HCT116 (cell line): ENCODE measurements around the gene DNAJC18. TPM values are rescaled to one million over a fixed set of nuclear protein-coding genes. Genes with fewer than 3 reads are reported as not detected.

ENCODE experiments used
- ATAC-seq: fragments of 200-7000 bp; cut with Tn5 transposase; 2 replicates; pipeline ENCODE4 v1.9.1; 2020; ENCODE audit warnings: mild to moderate bottlenecking, moderate library complexity
- Bru-seq: library from RNA; stranded (reverse); fragments of 400-500 nt; gene quantifications from one replicate; lab custom pipeline; 2021; lab: Mats Ljungman, UMichigan
- BruChase-seq, 2 experiments: library from RNA; stranded (reverse); fragments of 400-500 nt; gene quantifications; one replicate each; lab custom pipeline; 2021; lab: Mats Ljungman, UMichigan
- BruUV-seq: library from RNA; stranded (reverse); fragments of 400-500 nt; replicated peaks from 2 replicates; lab custom pipeline; 2021; lab: Mats Ljungman, UMichigan
- CTCF ChIA-PET: fragments of 300-600 bp; sonication (Branson Sonifier 250); formaldehyde crosslinking; loops from one replicate; lab custom pipeline; 2021; ENCODE audit warnings: antibody characterized with exemption; lab: Charles Lee
- POLR2A ChIA-PET: fragments of 300-600, 350-600 bp; sonication (Branson Sonifier 250); formaldehyde crosslinking; loops from one replicate; lab custom pipeline; 2021; ENCODE audit warnings: antibody characterized with exemption; lab: Charles Lee
- RAD21 ChIA-PET, 2 experiments: fragments of 300-600 bp; sonication (Branson Sonifier 250); formaldehyde crosslinking; loops; one replicate each; lab custom pipeline; 2023; ENCODE audit warnings: low total read pairs in 2 of 2; ENCODE audit not compliant: uncharacterized antibody in 2 of 2, unreplicated experiment in 2 of 2, low non-redundant PET in 1 of 2; lab: Charles Lee
- DNase-seq: peaks from one replicate; pipeline ENCODE4 v3.0.0-alpha.2; 2010; ENCODE audit warnings: low read depth, low spot score
- H2AFZ ChIP-seq: fragments of 200-600 bp; shearing (Covaris generic), sonication (generic); 2 replicates; pipeline ENCODE4 v1.6.1; 2017; ENCODE audit warnings: low read depth, mixed run types, mixed read lengths, antibody characterized with exemption, low read length; ENCODE audit not compliant: poor library complexity, severe bottlenecking
- H3K27ac ChIP-seq: 2 replicates; pipeline ENCODE4 v1.5.1; 2012; ENCODE audit warnings: low read depth, low read length
- H3K27me3 ChIP-seq: fragments of 200-600 bp; sonication (generic); 2 replicates; pipeline ENCODE4 v1.6.1; 2016; ENCODE audit warnings: mixed run types, low read length, mixed read lengths; ENCODE audit not compliant: insufficient read depth
- H3K36me3 ChIP-seq, 2 experiments: fragments of 200-500 bp in 1 of 2; fragments of 200-600 bp in 1 of 2; sonication (Bioruptor generic) in 1 of 2; sonication (generic) in 1 of 2; 2 replicates each; pipeline versions ENCODE4 v1.5.1 to v1.6.1; 2014 to 2016; ENCODE audit warnings: low read length in 2 of 2, inconsistent platforms in 1 of 2, mixed read lengths in 1 of 2, mixed run types in 1 of 2; ENCODE audit not compliant: insufficient read depth in 2 of 2, control insufficient read depth in 1 of 2
- H3K4me1 ChIP-seq, 2 experiments: fragments of 200-600 bp in 1 of 2; sonication (generic) in 1 of 2; 2 replicates each; pipeline versions ENCODE4 v1.5.1 to v1.6.1; 2012 to 2017; ENCODE audit warnings: low read length in 2 of 2, inconsistent platforms in 1 of 2, mild to moderate bottlenecking in 1 of 2, mixed read lengths in 1 of 2, mixed run types in 1 of 2, moderate library complexity in 1 of 2; ENCODE audit not compliant: insufficient read depth in 2 of 2, control insufficient read depth in 1 of 2
- H3K4me2 ChIP-seq: fragments of 200-600 bp; sonication (generic); 2 replicates; pipeline ENCODE4 v1.6.1; 2017; ENCODE audit warnings: mixed run types, low read length, mixed read lengths
- H3K4me3 ChIP-seq, 2 experiments: fragments of 200-600 bp in 1 of 2; sonication (generic) in 1 of 2; replicated peaks in 1 of 2; 2 replicates each; pipeline ENCODE4 v1.5.1; 2011 to 2016; ENCODE audit warnings: low read length in 2 of 2, control low read depth in 1 of 2, low read depth in 1 of 2, mild to moderate bottlenecking in 1 of 2, mixed read lengths in 1 of 2, mixed run types in 1 of 2
- H3K79me2 ChIP-seq: fragments of 200-600 bp; sonication (generic); 2 replicates; pipeline ENCODE4 v1.6.1; 2017; ENCODE audit warnings: mild to moderate bottlenecking, mixed run types, low read length, moderate library complexity, mixed read lengths; ENCODE audit not compliant: insufficient read depth
- H3K9ac ChIP-seq: fragments of 200-600 bp; sonication (generic); 2 replicates; pipeline ENCODE4 v1.6.1; 2016; ENCODE audit warnings: low read length, mixed read lengths
- H3K9me2 ChIP-seq: fragments of 200-600 bp; sonication (generic), shearing (Covaris generic); 2 replicates; pipeline ENCODE4 v1.6.1; 2017; ENCODE audit warnings: mixed run types, mild to moderate bottlenecking, moderate library complexity; ENCODE audit not compliant: insufficient read depth
- H3K9me3 ChIP-seq, 2 experiments: fragments of 200-500 bp in 1 of 2; fragments of 200-600 bp in 1 of 2; sonication (Bioruptor generic) in 1 of 2; sonication (generic) in 1 of 2; 2 replicates each; pipeline ENCODE4 v1.6.1; 2014 to 2017; ENCODE audit warnings: low read length in 2 of 2, mixed read lengths in 2 of 2, inconsistent platforms in 1 of 2, low read depth in 1 of 2, mild to moderate bottlenecking in 1 of 2, mixed run types in 1 of 2, moderate library complexity in 1 of 2; ENCODE audit not compliant: control insufficient read depth in 1 of 2, insufficient read depth in 1 of 2
- H4K20me1 ChIP-seq: fragments of 200-600 bp; sonication (generic), shearing (Covaris generic); 2 replicates; pipeline ENCODE4 v1.6.1; 2017; ENCODE audit warnings: mixed run types, mild to moderate bottlenecking, moderate library complexity; ENCODE audit not compliant: insufficient read depth
- ATF3 ChIP-seq: IDR thresholded peaks from 2 replicates; pipeline ENCODE4 v1.6.1; 2012
- CBX3 ChIP-seq: IDR thresholded peaks from 2 replicates; pipeline ENCODE4 v1.6.1; 2012; ENCODE audit warnings: low read depth
- CEBPB ChIP-seq: IDR thresholded peaks from 2 replicates; pipeline ENCODE4 v1.6.1; 2012; ENCODE audit warnings: low read depth
- EGR1 ChIP-seq: IDR thresholded peaks from 2 replicates; pipeline ENCODE4 v1.6.1; 2012; ENCODE audit warnings: low read depth
- EZH2 ChIP-seq: fragments of 200-600 bp; sonication (generic); IDR thresholded peaks from 2 replicates; pipeline ENCODE4 v1.6.1; 2017; ENCODE audit warnings: antibody characterized with exemption, mixed run types
- EZH2phosphoT487 ChIP-seq: fragments of 200-600 bp; IDR thresholded peaks from 2 replicates; pipeline ENCODE4 v1.6.1; 2018; ENCODE audit warnings: antibody characterized with exemption, borderline replicate concordance
- POLR2A ChIP-seq: IDR thresholded peaks from 2 replicates; pipeline ENCODE4 v1.7.0; 2011; ENCODE audit warnings: borderline replicate concordance; ENCODE audit not compliant: insufficient read depth, insufficient read length; ENCODE audit errors: extremely low read depth
- POLR2AphosphoS5 ChIP-seq: IDR thresholded peaks from 2 replicates; pipeline ENCODE4 v1.6.1; 2011; ENCODE audit warnings: mild to moderate bottlenecking, low read depth, low read length, moderate library complexity
- RAD21 ChIP-seq: IDR thresholded peaks from 2 replicates; pipeline ENCODE4 v1.6.1; 2012; ENCODE audit warnings: low read depth, mild to moderate bottlenecking
- SP1 ChIP-seq: IDR thresholded peaks from 2 replicates; pipeline ENCODE4 v1.6.1; 2012; ENCODE audit warnings: low read depth
- SRF ChIP-seq: IDR thresholded peaks from 2 replicates; pipeline ENCODE4 v1.6.1; 2012; ENCODE audit warnings: low read depth
- YY1 ChIP-seq: IDR thresholded peaks from 2 replicates; pipeline ENCODE4 v1.6.1; 2011; ENCODE audit warnings: low read length, low read depth, moderate library complexity, mild to moderate bottlenecking; ENCODE audit not compliant: insufficient replicate concordance; ENCODE audit errors: extremely low read depth
- ZBTB33 ChIP-seq: IDR thresholded peaks from 2 replicates; pipeline ENCODE4 v1.6.1; 2011; ENCODE audit warnings: mild to moderate bottlenecking, low read length, moderate library complexity; ENCODE audit not compliant: insufficient replicate concordance; ENCODE audit errors: extremely low read depth
- ZFX ChIP-seq: fragments of 450-650 bp; IDR thresholded peaks from 2 replicates; pipeline ENCODE4 v1.6.1; 2017
- ZNF274 ChIP-seq: fragments of 200-500 bp; sonication (Bioruptor generic); IDR thresholded peaks from 2 replicates; pipeline ENCODE4 v1.6.1; 2014; ENCODE audit warnings: mild to moderate bottlenecking, low read depth, low read length, inconsistent platforms
- intact Hi-C: fragments of 100-400 bp; cut with micrococcal nuclease; formaldehyde crosslinking; loops from 2 replicates; pipeline ENCODE4 v1.10.0; 2022
- long read RNA-seq: library from polyadenylated mRNA; unstranded; transcript quantifications from one replicate; pipeline ENCODE4 v2.0.0, GENCODE V29; 2021; ENCODE audit not compliant: unreplicated experiment
- polyA plus RNA-seq: library from polyadenylated mRNA; unstranded; fragments of >200 nt; gene quantifications from 2 replicates; pipeline ENCODE4 v1.2.1, GENCODE V29; 2012; ENCODE audit warnings: missing spikeins
- total RNA-seq: library from RNA; stranded (reverse); gene quantifications from one replicate; pipeline ENCODE4 v1.2.1, GENCODE V29; 2021; ENCODE audit not compliant: unreplicated experiment

DNAJC18 gene
- total RNA-seq (5.7 TPM), Bru-seq, nascent RNA (percentile 50 among the genes with signal in this experiment), BruChase-seq, experiment 1, labeled RNA remaining after a 6-hour chase (percentile 53 among the genes with signal in this experiment), BruChase-seq, experiment 2, labeled RNA remaining after a 2-hour chase (percentile 50 among the genes with signal in this experiment)
- polyA plus RNA-seq = 2.1 and 3.8 TPM in 2 replicates
- long read RNA-seq, full-length matches to known transcripts = 4 of 8 reads
- long read RNA-seq, partial matches to known transcripts = 1 of 8 reads
- long read RNA-seq, other reads (novel, unspliced or antisense) = 3 of 8 reads

DNA sequence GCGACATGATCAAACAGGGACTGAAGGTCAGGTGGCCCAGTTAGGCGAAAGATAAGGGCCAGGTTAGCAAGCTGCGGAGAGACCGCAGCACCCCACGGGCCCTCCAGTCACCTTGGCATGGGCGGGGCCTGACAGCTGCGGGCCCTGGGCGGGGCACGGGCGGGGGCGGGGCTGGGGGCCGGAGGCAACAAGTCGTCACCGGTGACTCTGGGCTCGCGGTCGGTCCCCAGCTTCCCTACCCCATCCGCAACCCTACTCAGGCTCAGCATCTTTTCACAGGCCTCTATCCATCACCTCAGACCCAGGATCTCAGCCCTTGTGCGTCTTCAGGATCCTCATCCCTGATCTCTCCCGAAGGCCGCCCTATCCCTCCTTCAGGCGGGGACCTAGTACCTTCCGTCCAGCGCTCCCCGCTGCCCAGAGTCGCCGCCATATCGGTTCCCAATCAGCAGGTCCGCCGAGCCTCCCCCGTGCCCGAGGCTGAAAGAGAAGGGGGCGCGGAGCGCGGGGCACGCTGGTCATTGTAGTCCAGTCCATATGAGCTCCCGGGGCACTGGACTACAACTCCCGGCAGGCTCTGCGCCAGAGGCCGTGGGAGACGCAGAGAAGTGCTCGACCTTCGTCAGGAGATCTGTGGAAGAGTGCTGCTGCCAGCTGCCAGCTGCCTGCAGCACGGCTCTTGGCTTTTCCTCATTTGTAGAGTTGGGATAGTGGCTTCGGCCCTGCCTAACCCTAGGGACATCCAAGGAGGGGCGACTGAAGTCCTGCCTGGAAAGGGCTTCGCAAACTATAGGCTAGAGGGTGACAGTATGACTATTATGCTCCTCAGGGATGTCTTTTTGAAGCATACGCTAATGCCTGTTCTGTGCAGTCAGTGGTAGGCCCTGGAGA lies at the start of gene DNAJC18:
TSS of gene DNAJC18 (minus strand) at position 513 of the 891 bp plus-strand sequence. CDS start at position 433, 80 bp downstream.
- ChIA-PET RAD21 (no interaction called here), POLR2A (interaction anchor here (0.8 to 1.2 kb wide), 3 partner anchors 43 to 122 kb away, joined by 3 to 4 read pairs (median 3); partner anchors contain the start of genes STING1 and UBE2D2), CTCF (interaction anchor here (0.7 to 1.1 kb wide), 3 partner anchors 74 to 80 kb away, joined by 3 to 7 read pairs (median 4); no protein-coding TSS in a partner anchor)
- peak within 1 kb of the TSS; percentile 98 for H3K4me2 ChIP-seq
- H3K79me2 ChIP-seq = no peaks in the 10 kb centered on the region
- H3K9me2 ChIP-seq = no peaks in the 10 kb centered on the region
- no peaks in the 10 kb centered on the region for H3K9me3 ChIP-seq
- H3K4me1 ChIP-seq = peaks cover 2 to 23% of the 10 kb centered on the region in 2 experiments; a peak in 3 of 4 replicates
- BruUV-seq = no TSS peak
- TF ChIP-seq ZNF274 = no peak
- TF ChIP-seq ZBTB33 = no peak
- TF ChIP-seq ATF3 = no peak
- no peak for TF ChIP-seq CBX3
- TF ChIP-seq POLR2AphosphoS5 = no peak; the same call in 1 of the 2 replicates
- no peak for TF ChIP-seq SRF
- peak; percentile 62 for TF ChIP-seq YY1
- TF ChIP-seq RAD21 = no peak
- TF ChIP-seq ZFX = peak; percentile 28; the same call in 1 of the 2 replicates
- TF ChIP-seq SP1 = no peak
- TF ChIP-seq POLR2A = no peak
- TF ChIP-seq EGR1 = peak; percentile 74
- no peak for TF ChIP-seq EZH2phosphoT487
- TF ChIP-seq EZH2 = no peak
- no peak for TF ChIP-seq CEBPB
- peak within 1 kb of the TSS; percentile 95 for H2AFZ ChIP-seq
- H3K27me3 ChIP-seq = no peaks in the 10 kb centered on the region
- peak within 1 kb of the TSS; percentile 82 to 86 for H3K4me3 ChIP-seq
- ATAC-seq = peak; percentile 96
- H3K9ac ChIP-seq = peak within 1 kb of the TSS; percentile 65
- no peaks in the 10 kb centered on the region for H3K36me3 ChIP-seq
- H3K27ac ChIP-seq = peak within 1 kb of the TSS; percentile 70
- no peaks in the 10 kb centered on the region for H4K20me1 ChIP-seq
- intact Hi-C loops = no loop called here
- DNase-seq = peak; percentile 62
